Kidney (tissue), 14 donors: Measurements from ENCODE around the gene RELT. TPM values are rescaled to one million over a fixed set of nuclear protein-coding genes. Genes with fewer than 3 reads are reported as not detected.

Experiments
- DNase-seq, 5 donors: peaks; one replicate each; pipeline ENCODE4 v3.0.0-alpha.2; 2013 to 2020
- FAIRE-seq: peaks from 2 replicates; lab custom pipeline; 2012; peaks lifted over from hg19 to GRCh38; lab: Jason Lieb, UNC
- H3K27ac ChIP-seq, 2 donors: one replicate each; pipeline ENCODE4 v1.7.0; 2013; ENCODE audit warnings: low read depth in 2 of 2, low read length in 2 of 2, inconsistent platforms in 1 of 2
- H3K27me3 ChIP-seq: one replicate; pipeline ENCODE4 v1.7.1; 2013; ENCODE audit warnings: low read length, inconsistent platforms; ENCODE audit not compliant: control insufficient read depth, insufficient read depth
- H3K36me3 ChIP-seq, 3 donors: one replicate each; pipeline versions ENCODE4 v1.7.0 to v1.7.1; 2013; ENCODE audit warnings: low read length in 3 of 3, control low read depth in 1 of 3, inconsistent platforms in 1 of 3; ENCODE audit not compliant: insufficient read depth in 3 of 3, control insufficient read depth in 2 of 3
- H3K4me1 ChIP-seq, 3 donors: one replicate each; pipeline versions ENCODE4 v1.7.0 to v1.7.1; 2013; ENCODE audit warnings: low read length in 3 of 3, inconsistent platforms in 1 of 3, low read depth in 1 of 3; ENCODE audit not compliant: control insufficient read depth in 2 of 3, insufficient read depth in 2 of 3
- H3K4me3 ChIP-seq, 3 donors: one replicate each; pipeline versions ENCODE4 v1.7.0 to v1.8.1; 2013; ENCODE audit warnings: low read length in 3 of 3, control low read depth in 1 of 3, inconsistent platforms in 1 of 3
- H3K9ac ChIP-seq, 3 donors: one replicate each; pipeline versions ENCODE4 v1.7.0 to v1.7.1; 2013; ENCODE audit warnings: low read length in 3 of 3, control low read depth in 1 of 3, inconsistent platforms in 1 of 3
- H3K9me3 ChIP-seq, 3 donors: one replicate each; pipeline versions ENCODE4 v1.7.0 to v1.7.1; 2013; ENCODE audit warnings: low read length in 3 of 3, control low read depth in 1 of 3, inconsistent platforms in 1 of 3; ENCODE audit not compliant: control insufficient read depth in 2 of 3, insufficient read depth in 1 of 3
- CTCF ChIP-seq: IDR thresholded peaks from 3 replicates; pipeline ENCODE4 v1.5.1; 2012; ENCODE audit warnings: mild to moderate bottlenecking, moderate library complexity, borderline replicate concordance; ENCODE audit not compliant: insufficient read depth; ENCODE audit errors: extremely low read depth
- intact Hi-C: fragments of 100-400 bp; cut with DNase I; formaldehyde crosslinking; loops from one replicate; pipeline ENCODE4 v1.11.1; 2022
- polyA plus RNA-seq: library from polyadenylated mRNA; stranded (reverse); fragments of 350-450 nt; fragmentation: Illumina TruSeq; extraction: RNeasy Lipid Tissue Mini Kit (QIAGEN cat#74804); gene quantifications from one replicate; pipeline ENCODE4 v1.2.3, GENCODE V29; 2014; ENCODE audit warnings: low read depth, low replicate concordance; ENCODE audit not compliant: insufficient read depth
- total RNA-seq: library from RNA; stranded (reverse); fragmentation: NEBNext Ultra II Directional; extraction: Animal tissue kit (Norgen Biotek cat#: 25700); gene quantifications from one replicate; pipeline ENCODE4 v1.2.1, GENCODE V29; 2021
- donor health status: control.
- donor health status: control.
- donor health status: control.
- donor health status: control.
- donor health status: control.
- donor health status: DM: yes; HTN: yes; CAD: no.
- donor health status: Normal renal cell carcinoma (clear cell type).

RELT gene
- total and polyA plus RNA-seq, 2 donors from 2014 or later: 1.0 to 8.7 TPM

- H3K9ac ChIP-seq: no peak overlapping the region
- H3K36me3 ChIP-seq: peaks cover 0 to 5% (median 2%) of the 10 kb centered on the region in 3 donors
- FAIRE-seq: no peak
- no peaks in the 10 kb centered on the region for H3K27me3 ChIP-seq
- TF ChIP-seq CTCF: no peak
- no peaks in the 10 kb centered on the region for H3K9me3 ChIP-seq
- H3K4me1 ChIP-seq: peaks cover 0 to 11% (median 3%) of the 10 kb centered on the region in 3 donors
- H3K4me3 ChIP-seq: no peak overlapping the region
- H3K27ac ChIP-seq: no peak overlapping the region
- DNase-seq: no peak
- intact Hi-C loops: no loop called here
Observed at GRCh38 chr11:73410627-73411026, 34.4 kb downstream of the RELT start.

- Histone ChIP-seq H3K27ac (no peak overlapping the region), H3K4me3 (no peak overlapping the region), H3K27me3 (no peaks in the 10 kb centered on the region), H3K9ac (no peak overlapping the region), H3K4me1 (peaks cover 0 to 15% (median 7%) of the 10 kb centered on the region in 3 donors), H3K9me3 (no peaks in the 10 kb centered on the region), H3K36me3 (peaks cover 0 to 5% (median 0%) of the 10 kb centered on the region in 3 donors)
- no peak for DNase-seq
- no peak for TF ChIP-seq CTCF
- FAIRE-seq: no peak
- intact Hi-C loops: no loop called here
Observed at GRCh38 chr11:73411031-73411430, 34.8 kb downstream of the RELT start.

- intact Hi-C loops: no loop called here
- Histone ChIP-seq H3K36me3 (peaks cover 0 to 5% (median 0%) of the 10 kb centered on the region in 3 donors), H3K27ac (no peak overlapping the region), H3K27me3 (no peaks in the 10 kb centered on the region), H3K9ac (no peak overlapping the region), H3K4me1 (peaks cover 0 to 24% (median 11%) of the 10 kb centered on the region in 3 donors), H3K9me3 (no peaks in the 10 kb centered on the region), H3K4me3 (no peak overlapping the region)
- FAIRE-seq (no peak), DNase-seq (no peak)
- no peak for TF ChIP-seq CTCF
Observed at GRCh38 chr11:73412308-73412707, 36.1 kb downstream of the RELT start.

- no peak for FAIRE-seq
- TF ChIP-seq CTCF: no peak
- Histone ChIP-seq H3K36me3 (peaks cover 0 to 5% (median 0%) of the 10 kb centered on the region in 3 donors), H3K27ac (no peak overlapping the region), H3K4me1 (peaks cover 0 to 24% (median 11%) of the 10 kb centered on the region in 3 donors), H3K9me3 (no peaks in the 10 kb centered on the region), H3K27me3 (no peaks in the 10 kb centered on the region), H3K9ac (no peak overlapping the region), H3K4me3 (no peak overlapping the region)
- intact Hi-C loops: no loop called here
- no peak for DNase-seq
Observed at GRCh38 chr11:73413256-73413655, 37.1 kb downstream of the RELT start.
